ENCODE data around the gene C6orf62.
"Not testable (repeated sequence)": the region's sequence is repeated elsewhere in the genome, so short reads cannot be mapped to it uniquely, and the experiment has no call there.

C6orf62 gene

DNA sequence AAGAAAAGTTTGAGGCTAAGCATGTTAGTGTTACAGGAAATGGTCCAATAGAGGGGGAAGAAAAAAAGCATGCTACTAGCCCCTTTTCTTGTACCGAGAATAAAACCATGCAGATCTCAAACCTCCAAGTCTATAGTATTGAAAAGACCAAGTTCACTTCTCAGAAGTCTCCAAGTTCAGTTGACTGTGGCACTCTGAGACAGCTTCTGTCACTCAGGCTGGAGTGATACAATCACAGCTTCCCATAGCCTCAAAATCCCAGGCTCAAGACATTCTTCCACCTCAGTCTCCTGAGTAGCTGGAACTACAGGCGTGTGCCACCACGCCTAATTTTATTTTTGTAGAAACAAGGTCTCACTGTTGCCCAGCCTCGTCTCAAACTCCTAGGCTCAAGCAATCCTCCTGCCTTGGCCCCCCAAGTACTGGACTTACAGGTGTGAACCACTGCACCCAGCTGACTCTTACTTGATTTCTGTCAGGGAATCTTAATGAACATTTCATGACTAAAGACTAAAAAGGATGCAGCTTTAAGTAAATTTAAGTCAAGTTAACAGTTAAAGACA, 16.2 kb downstream of the C6orf62 start:
- in situ Hi-C loops (cut with HindIII; ENCODE audit: low sequenced_read_pairs) = no loop called here

GRCh38 chr6:24699521-24700359, 19.2 kb downstream of the C6orf62 start:
- in situ Hi-C loops (cut with HindIII; ENCODE audit: low sequenced_read_pairs) = no loop called here

GRCh38 chr6:24696097-24696496, 22.9 kb downstream of the C6orf62 start:
- in situ Hi-C loops (cut with HindIII; ENCODE audit: low sequenced_read_pairs) = no loop called here

DNA sequence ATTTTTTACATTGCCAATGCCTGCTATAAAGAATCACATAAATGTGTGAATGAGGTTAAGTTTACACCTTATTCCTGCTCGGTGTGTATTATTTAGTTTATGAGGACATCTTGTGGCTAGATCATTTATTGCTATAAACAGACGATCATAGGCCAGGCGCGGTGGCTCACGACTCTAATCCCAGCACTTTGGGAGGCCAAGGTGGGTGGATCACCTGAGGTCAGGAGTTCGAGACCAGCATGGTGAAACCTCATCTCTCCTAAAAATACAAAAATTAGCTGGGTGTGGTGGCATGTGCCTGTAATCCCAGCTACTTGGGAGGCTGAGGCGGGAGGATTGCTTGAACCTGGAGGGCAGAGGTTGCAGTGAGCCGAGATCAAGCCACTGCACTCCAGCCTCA, 23.3 kb downstream of the C6orf62 start:
- in situ Hi-C loops (cut with HindIII; ENCODE audit: low sequenced_read_pairs) = not testable (repeated sequence)

- in situ Hi-C loops (cut with HindIII; ENCODE audit: low sequenced_read_pairs) = no loop called here
Measured at GRCh38 chr6:24694198-24694597, 24.8 kb downstream of the C6orf62 start.

DNA sequence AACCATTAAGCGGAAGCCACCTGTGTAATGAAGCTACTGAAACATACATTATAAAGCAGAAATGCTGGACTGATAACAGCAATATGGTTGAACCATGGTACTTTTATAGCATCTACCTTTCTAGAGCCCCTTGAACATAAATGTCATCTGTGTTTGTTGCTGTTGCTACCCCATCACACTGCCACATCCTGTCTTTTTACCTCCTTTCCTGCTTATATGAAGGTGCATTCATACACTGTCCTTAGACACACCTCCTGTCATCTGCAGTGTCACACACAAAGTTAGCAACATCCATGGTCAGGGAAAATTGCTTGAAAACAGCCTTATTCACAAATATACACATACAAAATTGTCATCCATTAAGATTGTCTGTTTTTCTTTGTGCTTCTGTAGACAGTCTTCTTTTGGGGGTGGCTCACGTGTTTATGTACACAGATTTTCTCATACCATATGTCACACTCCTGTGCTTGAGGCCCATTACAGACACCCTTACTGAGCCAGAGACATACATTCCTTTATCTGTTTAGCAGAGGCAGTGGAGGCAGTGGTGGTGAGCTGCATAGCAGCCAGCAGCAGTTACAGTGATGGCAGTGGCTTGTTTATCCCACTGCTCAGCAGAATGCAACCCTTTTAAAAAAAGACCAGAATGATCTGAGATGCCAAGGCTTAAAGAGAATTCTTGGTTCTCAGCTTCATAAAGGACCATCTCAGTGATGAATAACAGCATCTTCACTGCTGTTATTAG, 25.9 kb downstream of the C6orf62 start:
- in situ Hi-C loops (cut with HindIII; ENCODE audit: low sequenced_read_pairs) = no loop called here

DNA sequence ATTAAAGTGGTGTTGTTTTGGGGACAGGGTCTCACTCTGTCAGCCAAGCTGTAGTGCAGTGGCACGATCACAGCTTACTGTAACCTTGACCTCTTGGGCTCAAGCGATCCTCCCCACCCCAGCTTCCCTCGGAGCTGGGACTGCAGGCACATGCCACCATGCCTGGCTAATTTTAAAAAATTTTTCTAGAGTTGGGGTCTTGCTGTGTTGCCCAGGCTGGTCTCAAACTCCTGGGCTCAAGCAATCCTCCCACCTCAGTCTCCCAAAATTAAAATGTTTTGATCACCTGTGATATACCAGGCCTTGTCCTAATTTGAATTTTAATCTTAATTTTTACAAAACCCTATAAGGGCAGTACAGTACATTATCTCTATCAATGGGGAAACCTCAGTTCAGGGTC, 26.5 kb downstream of the C6orf62 start:
- in situ Hi-C loops (cut with HindIII; ENCODE audit: low sequenced_read_pairs) = no loop called here

DNA sequence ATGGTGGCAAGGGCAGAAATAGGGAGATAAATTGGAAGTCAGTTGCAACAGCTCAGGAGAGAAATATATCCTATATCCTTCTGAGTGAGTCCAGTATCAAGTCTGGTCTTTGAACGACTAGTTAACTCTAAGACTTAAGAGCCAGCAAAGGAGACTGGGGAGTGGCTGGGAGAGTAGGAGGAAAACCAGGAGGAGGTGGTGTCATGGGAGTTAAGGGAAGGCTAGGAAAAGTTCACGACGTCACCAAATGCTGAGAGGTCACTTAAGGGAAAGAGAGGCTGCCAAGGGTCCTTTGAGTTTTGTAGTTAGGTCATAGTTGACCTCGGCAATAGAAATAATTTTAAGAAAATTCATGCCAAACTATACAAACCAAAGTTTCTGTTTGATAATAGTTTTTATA, 27.0 kb downstream of the C6orf62 start:
- in situ Hi-C loops (cut with HindIII; ENCODE audit: low sequenced_read_pairs) = no loop called here

GRCh38 chr6:24691550-24691949, 27.4 kb downstream of the C6orf62 start:
- in situ Hi-C loops (cut with HindIII; ENCODE audit: low sequenced_read_pairs) = no loop called here

DNA sequence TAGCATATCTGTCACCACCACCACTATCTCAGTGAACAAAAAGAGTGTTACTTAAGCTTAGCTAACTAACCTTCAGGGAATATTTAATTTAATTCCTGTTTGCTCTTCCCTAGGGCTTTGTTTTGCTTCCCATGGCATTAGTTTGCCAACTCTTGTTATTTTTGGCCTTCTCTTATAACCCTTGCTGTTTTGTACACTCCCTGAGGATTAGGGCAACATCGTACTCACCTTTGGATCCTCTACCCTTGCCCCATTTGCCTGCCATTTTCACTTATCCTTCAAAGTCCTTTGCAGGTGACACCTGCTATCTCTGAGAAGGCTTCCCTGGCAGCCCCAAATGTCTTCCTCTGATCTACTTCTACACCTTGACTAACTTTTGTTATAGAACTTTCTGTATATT, 28.4 kb downstream of the C6orf62 start:
- in situ Hi-C loops (cut with HindIII; ENCODE audit: low sequenced_read_pairs) = no loop called here

DNA sequence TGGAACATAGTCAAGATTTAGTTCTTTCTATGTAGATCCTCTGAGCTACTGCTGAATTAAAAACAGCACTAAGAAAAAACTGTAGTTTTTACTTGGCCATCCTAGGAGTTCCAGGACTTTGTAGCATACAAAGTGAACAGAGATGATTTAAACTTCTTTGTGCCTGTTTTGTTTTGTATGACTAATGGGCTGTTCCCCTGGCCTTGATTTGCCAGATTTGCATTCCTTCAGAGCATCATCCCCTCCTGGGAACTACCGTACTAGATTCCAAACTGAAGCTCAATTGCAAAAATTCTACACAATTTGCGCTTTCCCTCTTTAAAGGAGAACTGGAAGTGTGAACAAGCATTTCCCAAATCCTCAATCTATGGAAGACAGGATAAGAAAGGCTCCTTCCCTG, 29.0 kb downstream of the C6orf62 start:
- in situ Hi-C loops (cut with HindIII; ENCODE audit: low sequenced_read_pairs) = no loop called here

GRCh38 chr6:24686946-24687345, 32.0 kb downstream of the C6orf62 start:
- in situ Hi-C loops (cut with HindIII; ENCODE audit: low sequenced_read_pairs) = no loop called here

GRCh38 chr6:24686408-24686807, 32.5 kb downstream of the C6orf62 start:
- in situ Hi-C loops (cut with HindIII; ENCODE audit: low sequenced_read_pairs) = no loop called here

DNA sequence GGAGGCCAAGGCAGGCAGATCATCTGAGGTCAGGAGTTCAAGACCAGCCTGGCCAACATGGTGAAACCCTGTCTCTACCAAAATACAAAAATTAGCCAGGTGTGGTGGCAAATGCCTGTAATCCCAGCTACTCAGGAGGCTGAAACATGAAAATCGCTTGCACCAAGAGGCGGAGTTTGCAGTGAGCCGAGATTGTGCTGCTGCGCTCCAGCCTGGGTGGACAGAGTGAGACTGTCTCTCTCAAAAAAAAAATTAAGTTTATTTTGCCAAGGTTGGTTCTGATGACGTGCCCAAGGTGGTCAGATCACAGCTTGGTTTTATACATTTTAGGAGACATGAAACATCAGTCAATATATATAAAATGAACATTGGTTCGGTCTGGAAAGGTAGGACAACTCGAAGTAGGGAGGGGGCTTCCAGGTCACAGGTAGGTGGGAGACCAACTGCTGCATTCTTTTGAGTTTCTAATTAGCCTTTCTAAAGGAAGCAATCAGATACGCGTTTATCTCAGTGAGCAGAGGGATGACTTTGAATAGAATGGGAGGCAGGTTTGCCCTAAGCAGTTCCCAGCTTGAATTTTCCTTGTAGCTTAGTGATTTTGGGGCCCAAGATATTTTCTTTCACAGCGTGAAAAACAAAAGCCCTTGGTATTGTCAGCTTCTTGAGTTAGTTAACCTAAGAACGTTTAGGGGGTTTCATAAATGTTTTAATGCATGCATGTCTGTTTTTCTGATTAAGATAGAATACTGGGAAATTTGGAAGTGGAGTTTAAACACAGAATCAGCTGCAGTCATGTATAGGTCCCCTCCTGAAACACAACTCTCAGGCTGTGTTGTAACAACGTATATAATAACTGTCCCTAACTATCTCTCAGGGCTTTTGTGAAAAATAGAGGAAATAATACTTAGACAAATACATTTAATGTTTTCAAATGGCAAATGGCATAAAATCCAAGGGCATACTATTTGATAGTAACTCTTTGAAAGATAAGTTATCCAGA, 35.4 kb downstream of the C6orf62 start:
- in situ Hi-C loops (cut with HindIII; ENCODE audit: low sequenced_read_pairs) = no loop called here

DNA sequence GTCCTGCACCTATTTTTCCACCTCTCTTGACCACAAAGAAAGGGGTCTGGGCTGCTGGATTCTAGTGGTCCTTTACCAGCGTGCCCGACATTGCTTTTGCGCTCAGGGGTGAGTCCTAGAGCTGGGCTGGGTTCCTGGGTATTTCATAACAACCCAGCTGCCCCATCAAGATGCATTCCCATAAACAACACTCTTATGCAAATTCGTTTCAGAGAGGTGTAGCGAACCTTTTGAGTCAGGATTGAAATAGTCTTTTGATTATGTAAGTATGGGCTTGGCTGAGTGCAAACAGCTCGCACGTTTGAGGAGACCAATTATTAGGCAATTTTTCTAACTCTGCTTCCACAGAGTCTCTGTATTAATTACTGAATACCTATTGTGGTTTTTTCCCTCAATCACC, 38.4 kb downstream of the C6orf62 start:
- in situ Hi-C loops (cut with HindIII; ENCODE audit: low sequenced_read_pairs) = no loop called here

DNA sequence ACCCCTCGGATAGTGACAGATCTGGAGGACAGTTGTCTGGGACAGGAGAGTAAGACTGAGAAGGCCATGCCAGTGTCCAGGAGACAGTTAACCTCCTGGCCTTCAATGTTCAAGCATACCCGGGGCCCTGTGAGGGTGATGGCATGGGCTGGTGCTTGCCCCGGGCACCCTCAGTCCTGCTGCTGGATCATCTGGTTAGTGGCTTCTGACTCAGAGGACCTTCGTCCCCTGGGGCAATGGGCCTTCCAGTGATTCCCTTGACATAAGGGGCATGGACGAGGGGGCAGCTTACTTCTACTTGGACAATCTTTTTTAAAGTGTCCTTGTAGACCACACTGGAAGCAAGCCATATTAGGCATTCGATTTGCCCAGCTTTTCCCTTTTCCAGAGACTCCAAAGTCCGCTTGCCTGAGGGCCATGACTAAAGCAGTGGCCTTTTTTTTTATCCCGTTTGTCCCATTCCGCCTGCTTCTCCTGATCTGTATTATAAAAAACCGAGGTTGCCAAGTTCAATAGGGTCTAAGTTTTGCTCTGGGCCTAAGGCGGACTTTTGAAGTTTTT, 40.1 kb downstream of the C6orf62 start:
- in situ Hi-C loops (cut with HindIII; ENCODE audit: low sequenced_read_pairs) = not testable (repeated sequence)

DNA sequence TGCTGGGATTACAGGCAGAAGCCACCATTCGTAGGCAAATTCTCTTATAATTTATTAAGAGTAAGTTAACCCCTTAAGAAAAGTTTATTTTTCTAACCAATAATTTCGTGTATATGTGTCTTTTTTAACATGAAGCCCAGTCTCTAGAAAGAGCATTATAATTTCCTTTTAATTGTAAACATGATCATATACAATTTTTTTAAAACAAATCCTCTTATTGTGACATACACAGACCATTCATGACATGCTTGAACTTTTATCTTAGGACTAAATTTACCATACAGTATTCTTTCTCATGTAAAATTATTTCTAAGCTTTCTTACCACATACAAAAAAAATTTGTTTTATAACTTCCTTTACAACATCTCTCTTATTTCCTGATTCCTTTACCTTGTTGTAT, 45.3 kb downstream of the C6orf62 start:
- in situ Hi-C loops (cut with HindIII; ENCODE audit: low sequenced_read_pairs) = no loop called here

DNA sequence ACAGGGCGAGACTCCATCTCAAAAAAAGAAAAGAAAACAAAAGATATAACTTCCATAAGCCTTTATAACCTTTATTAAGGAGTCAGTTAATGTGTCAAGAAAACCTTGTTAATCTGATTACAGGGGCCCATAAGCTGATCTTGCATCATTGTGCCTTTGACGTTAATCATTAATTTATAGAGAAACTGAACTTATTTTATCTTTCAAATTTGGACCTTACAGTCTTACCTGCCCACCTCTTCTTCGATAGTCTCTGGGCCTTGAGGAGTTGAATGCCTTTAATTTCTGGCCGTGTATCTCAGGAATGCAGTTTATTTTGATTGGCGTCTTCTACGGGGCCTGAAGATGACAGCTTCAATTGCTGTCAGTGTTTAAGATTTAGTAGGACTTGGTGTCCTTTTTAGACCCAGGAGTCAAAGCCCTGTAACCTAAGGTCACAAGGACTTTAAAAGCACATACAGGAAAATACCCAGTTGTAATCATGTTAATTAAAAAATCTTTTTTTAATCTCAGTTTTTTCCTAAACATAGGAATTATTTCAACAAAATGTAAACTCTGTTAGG, 46.3 kb downstream of the C6orf62 start:
- in situ Hi-C loops (cut with HindIII; ENCODE audit: low sequenced_read_pairs) = no loop called here

GRCh38 chr6:24671077-24671476, 47.9 kb downstream of the C6orf62 start:
- in situ Hi-C loops (cut with HindIII; ENCODE audit: low sequenced_read_pairs) = not testable (repeated sequence)

- in situ Hi-C loops (cut with HindIII; ENCODE audit: low sequenced_read_pairs) = not testable (repeated sequence)
Measured at GRCh38 chr6:24670492-24670891, 48.5 kb downstream of the C6orf62 start.

All from DLD1 (cell line).